Mucosa of descending colon (tissue), 3 donors: ENCODE results near the gene CEP128. TPM values are rescaled to one million over a fixed set of nuclear protein-coding genes. Genes with fewer than 3 reads are reported as not detected.

Experiments
- ATAC-seq: fragments of 200-7000 bp; cut with Tn5 transposase; one replicate; pipeline ENCODE4 v1.9.1; 2020; ENCODE audit warnings: mild to moderate bottlenecking, moderate library complexity
- DNase-seq, 3 donors: peaks; one replicate each; pipeline ENCODE4 v3.0.0-alpha.2; 2020
- H3K36me3 ChIP-seq: fragments of 200-600 bp; one replicate; pipeline ENCODE4 v1.8.0; 2021; ENCODE audit warnings: low read depth, mild to moderate bottlenecking
- H3K4me1 ChIP-seq: fragments of 200-600 bp; one replicate; pipeline ENCODE4 v1.8.0; 2021; ENCODE audit warnings: low read depth, mild to moderate bottlenecking
- H3K4me3 ChIP-seq: fragments of 200-600 bp; one replicate; pipeline ENCODE4 v1.8.0; 2021; ENCODE audit warnings: mild to moderate bottlenecking
- H3K9me3 ChIP-seq: fragments of 200-600 bp; one replicate; pipeline ENCODE4 v1.8.0; 2021; ENCODE audit warnings: mild to moderate bottlenecking
- intact Hi-C, 2 donors: fragments of 100-400 bp; cut with DNase I in 1 of 2; cut with micrococcal nuclease in 1 of 2; formaldehyde crosslinking; loops; one replicate each; pipeline versions ENCODE4 v1.11.0 to v1.11.1; 2022; cut with DNase I, micrococcal nuclease
- total RNA-seq, 3 donors: library from RNA; stranded (reverse); fragmentation: NEBNext Ultra II Directional in 2 of 3; extraction: Animal tissue kit (Norgen Biotek cat#: 25700) in 2 of 3; gene quantifications; one replicate each; pipeline versions ENCODE4 v1.2.1 to v1.2.4, GENCODE V29; 2021 to 2023
- TF ChIP-seq, protein P1 (sequence below): fragments of 200-600 bp; IDR thresholded peaks from one replicate; pipeline ENCODE4 v1.8.0; 2022; ENCODE audit warnings: antibody characterized with exemption, mild to moderate bottlenecking
- donor health status: DM: no; HTN: no; CAD: no; lungs with moderate emphysema.
- donor health status: DM: no; HTN: no; CAD: no.
- donor health status: DM: no; HTN: yes; CAD: no.

The CEP128 gene
- total RNA-seq, 3 donors from 2014 or later: 5.0 to 10.0 (median 9.3) TPM

DNA sequence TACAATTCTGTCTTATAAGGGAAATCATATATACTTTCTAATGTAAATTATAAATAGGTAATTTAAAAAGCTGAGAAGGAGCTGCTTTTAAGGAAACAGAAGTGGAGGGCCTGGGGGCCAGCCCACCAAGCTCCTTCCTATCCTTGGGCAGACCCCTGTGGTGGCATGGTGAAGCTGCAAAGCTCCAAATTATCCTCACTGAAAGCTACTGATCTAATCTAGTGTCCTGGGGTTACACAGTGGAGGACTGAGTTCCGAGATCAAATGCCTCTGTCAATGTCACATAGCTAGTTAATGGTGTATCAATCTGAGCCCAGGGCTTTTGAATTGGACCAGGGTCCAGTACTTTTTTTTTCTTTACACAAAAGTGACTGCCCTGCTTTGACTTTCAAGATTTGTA lies 355.4 kb downstream of the CEP128 start:
- no peak for DNase-seq
- Histone ChIP-seq H3K4me3 (no peak overlapping the region), H3K36me3 (no peaks in the 10 kb centered on the region), H3K4me1 (no peaks in the 10 kb centered on the region), H3K9me3 (no peaks in the 10 kb centered on the region)
- ATAC-seq: no peak
- intact Hi-C loops: no loop called here
- TF ChIP-seq, protein P1, sequence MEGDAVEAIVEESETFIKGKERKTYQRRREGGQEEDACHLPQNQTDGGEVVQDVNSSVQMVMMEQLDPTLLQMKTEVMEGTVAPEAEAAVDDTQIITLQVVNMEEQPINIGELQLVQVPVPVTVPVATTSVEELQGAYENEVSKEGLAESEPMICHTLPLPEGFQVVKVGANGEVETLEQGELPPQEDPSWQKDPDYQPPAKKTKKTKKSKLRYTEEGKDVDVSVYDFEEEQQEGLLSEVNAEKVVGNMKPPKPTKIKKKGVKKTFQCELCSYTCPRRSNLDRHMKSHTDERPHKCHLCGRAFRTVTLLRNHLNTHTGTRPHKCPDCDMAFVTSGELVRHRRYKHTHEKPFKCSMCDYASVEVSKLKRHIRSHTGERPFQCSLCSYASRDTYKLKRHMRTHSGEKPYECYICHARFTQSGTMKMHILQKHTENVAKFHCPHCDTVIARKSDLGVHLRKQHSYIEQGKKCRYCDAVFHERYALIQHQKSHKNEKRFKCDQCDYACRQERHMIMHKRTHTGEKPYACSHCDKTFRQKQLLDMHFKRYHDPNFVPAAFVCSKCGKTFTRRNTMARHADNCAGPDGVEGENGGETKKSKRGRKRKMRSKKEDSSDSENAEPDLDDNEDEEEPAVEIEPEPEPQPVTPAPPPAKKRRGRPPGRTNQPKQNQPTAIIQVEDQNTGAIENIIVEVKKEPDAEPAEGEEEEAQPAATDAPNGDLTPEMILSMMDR: no peak

DNA sequence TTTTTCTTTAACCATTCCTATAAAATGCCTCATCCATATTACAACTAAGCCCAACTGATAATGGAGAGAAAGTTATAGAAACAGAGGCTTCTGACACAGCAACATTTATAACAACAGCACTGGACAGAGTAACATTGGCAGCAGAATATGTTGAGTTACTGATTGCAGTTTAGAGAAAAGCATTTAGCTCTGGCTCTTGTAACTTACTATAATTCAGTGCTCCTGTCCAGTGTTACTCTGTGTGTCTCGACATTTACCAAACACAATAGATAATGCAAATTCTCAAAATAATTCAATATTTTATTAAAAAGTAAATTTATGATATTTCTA lies 356.1 kb downstream of the CEP128 start:
- H3K36me3 ChIP-seq: no peaks in the 10 kb centered on the region
- TF ChIP-seq, protein P1: no peak
- no peaks in the 10 kb centered on the region for H3K4me1 ChIP-seq
- intact Hi-C loops: no loop called here
- ATAC-seq: no peak
- no peaks in the 10 kb centered on the region for H3K9me3 ChIP-seq
- no peak overlapping the region for H3K4me3 ChIP-seq
- DNase-seq: no peak

DNA sequence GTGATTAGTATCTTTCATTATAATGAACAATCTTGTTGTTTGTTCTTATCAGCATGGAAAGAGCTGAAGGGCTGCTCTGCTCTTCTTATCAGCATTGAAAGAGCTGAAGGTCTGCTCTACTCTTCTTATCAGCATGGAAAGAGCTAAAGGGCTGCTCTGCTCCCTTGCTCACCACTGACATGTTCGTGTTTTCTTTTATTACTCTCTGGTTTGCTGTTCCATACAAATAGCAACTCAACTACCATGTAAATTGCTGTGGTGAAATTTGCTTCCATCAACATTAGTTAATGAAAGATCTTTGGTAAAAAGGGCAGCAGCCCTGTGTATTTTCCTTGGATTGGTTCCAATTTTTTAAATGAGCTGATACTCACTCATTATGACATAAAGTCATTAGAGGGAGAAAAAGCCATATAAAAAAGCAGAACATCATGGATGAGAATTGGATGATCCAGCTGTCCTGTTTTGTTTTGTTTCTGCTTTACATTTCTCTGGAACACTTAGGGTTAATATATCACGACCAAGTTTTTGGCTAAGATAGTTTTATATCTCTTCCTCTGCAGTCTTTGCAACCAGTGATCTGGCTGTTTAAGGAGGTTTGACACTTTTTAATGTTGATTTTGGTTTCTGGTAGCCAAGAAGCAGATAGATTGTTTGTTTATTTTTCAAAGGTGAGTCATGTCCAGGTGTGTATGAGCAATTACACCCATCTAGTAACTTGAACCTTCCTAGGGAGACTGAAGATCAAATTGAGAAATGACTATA lies 356.6 kb downstream of the CEP128 start:
- ATAC-seq (peak; percentile 87), DNase-seq (no peak)
- intact Hi-C loops: no loop called here
- Histone ChIP-seq H3K4me1 (no peaks in the 10 kb centered on the region), H3K36me3 (no peaks in the 10 kb centered on the region), H3K4me3 (no peak overlapping the region), H3K9me3 (no peaks in the 10 kb centered on the region)
- TF ChIP-seq, protein P1: no peak

DNA sequence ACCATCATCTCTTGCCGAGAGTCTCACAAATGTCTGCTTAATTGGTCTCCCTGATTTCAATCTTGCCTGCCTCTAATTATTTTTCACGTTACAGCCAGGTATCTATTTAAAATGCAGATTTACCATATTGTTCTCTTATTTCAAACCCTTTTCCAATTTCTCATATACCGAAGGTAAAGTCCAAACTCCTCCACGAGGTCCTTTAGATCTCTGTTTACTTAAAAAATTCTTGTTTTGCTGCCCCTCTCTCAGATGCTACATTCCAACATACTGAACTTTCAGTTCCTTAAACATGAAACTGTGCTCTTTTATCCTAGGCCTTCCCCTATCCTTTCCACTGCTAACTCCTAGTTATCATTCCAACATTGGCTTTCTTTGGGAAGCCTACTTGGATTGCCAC lies 363.9 kb downstream of the CEP128 start:
- DNase-seq (no peak), ATAC-seq (no peak)
- H3K4me3 ChIP-seq: no peak overlapping the region
- H3K36me3 ChIP-seq: no peaks in the 10 kb centered on the region
- H3K4me1 ChIP-seq: no peaks in the 10 kb centered on the region
- no peaks in the 10 kb centered on the region for H3K9me3 ChIP-seq
- TF ChIP-seq, protein P1: no peak
- intact Hi-C loops: no loop called here

DNA sequence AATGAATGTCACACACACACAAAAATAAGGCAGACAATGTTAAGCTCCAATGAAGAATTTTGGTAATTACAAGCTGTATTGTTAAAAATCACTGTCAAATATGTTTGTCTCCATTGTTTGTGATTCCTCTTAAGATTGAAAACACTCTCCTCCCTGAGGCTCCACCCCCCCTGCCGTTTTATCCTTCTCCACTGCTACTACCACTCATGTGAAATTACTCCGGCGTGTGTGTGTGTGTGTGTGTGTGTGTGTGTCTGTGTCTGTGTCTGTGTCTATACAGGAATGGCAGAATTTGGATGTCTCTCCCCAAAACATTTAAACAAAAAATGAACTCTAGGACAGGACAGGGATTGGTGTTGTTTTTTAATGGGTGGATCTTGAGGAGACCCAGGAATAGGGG lies 365.1 kb downstream of the CEP128 start:
- ATAC-seq (no peak), DNase-seq (no peak)
- Histone ChIP-seq H3K9me3 (no peaks in the 10 kb centered on the region), H3K36me3 (no peaks in the 10 kb centered on the region), H3K4me3 (no peak overlapping the region), H3K4me1 (no peaks in the 10 kb centered on the region)
- intact Hi-C loops: no loop called here
- TF ChIP-seq, protein P1: no peak

DNA sequence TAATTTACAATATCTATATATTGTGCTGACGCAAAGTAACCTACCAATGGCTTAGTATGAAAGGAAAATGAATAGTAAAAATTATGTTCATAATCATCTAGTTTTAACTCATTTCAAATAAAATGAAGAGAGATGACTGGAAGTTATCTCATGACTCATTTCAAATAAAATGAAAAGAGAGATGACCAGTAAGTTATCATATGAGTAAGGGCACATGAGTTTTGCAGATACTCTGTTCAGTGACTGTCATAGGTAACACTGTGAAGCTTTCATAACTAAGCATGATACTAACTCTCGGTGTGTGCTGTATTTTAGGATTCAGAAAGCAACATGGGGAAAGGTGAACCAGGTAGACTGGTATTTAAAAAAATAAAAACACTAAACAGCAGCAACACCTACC lies 365.8 kb downstream of the CEP128 start:
- Histone ChIP-seq H3K36me3 (no peaks in the 10 kb centered on the region), H3K4me3 (no peak overlapping the region), H3K4me1 (no peaks in the 10 kb centered on the region), H3K9me3 (no peaks in the 10 kb centered on the region)
- no peak for ATAC-seq
- TF ChIP-seq, protein P1: no peak
- no peak for DNase-seq
- intact Hi-C loops: no loop called here
